ENCODE data around the gene ETV6. TPM values are rescaled to one million over a fixed set of nuclear protein-coding genes. Genes with fewer than 3 reads are reported as not detected.

Gene ETV6
- total RNA-seq, 1 experiment from 2014 or later: 14.1 TPM

- no TSS peak for BruUV-seq (replicated peaks)
- ChIA-PET RAD21 (ENCODE audit: low non-redundant PET in 1 of 2, low total read pairs in 2 of 2, uncharacterized antibody in 2 of 2, unreplicated experiment in 2 of 2) (no interaction called here), CTCF (no interaction called here), POLR2A (no interaction called here)
- Histone ChIP-seq H3K79me2 (ENCODE audit: insufficient read depth, low read length) (no peaks in the 10 kb centered on the region), H3K9me2 (ENCODE audit: insufficient read depth) (no peaks in the 10 kb centered on the region), H3K4me1 (ENCODE audit: control insufficient read depth in 1 of 2, insufficient read depth in 2 of 2, low read length in 2 of 2) (peaks cover 8 to 12% of the 10 kb centered on the region in 2 experiments), H2AFZ (ENCODE audit: low read depth, low read length, poor library complexity, severe bottlenecking) (no peak overlapping the region), H4K20me1 (ENCODE audit: insufficient read depth) (no peaks in the 10 kb centered on the region), H3K27ac (ENCODE audit: low read depth, low read length) (no peak overlapping the region), H3K36me3 (ENCODE audit: control insufficient read depth in 1 of 2, insufficient read depth in 2 of 2, low read length in 2 of 2) (no peaks in the 10 kb centered on the region), H3K27me3 (ENCODE audit: insufficient read depth, low read length) (no peaks in the 10 kb centered on the region), H3K4me2 (ENCODE audit: low read length) (no peak overlapping the region), H3K4me3 (replicated peaks in 1 of 2; ENCODE audit: low read depth in 1 of 2, low read length in 2 of 2) (no peak overlapping the region), H3K9ac (ENCODE audit: low read length) (no peak overlapping the region), H3K9me3 (ENCODE audit: control insufficient read depth in 1 of 2, insufficient read depth in 1 of 2, low read depth in 1 of 2, low read length in 2 of 2) (no peaks in the 10 kb centered on the region)
- intact Hi-C loops (cut with micrococcal nuclease): no loop called here
- ATAC-seq (no peak), DNase-seq (ENCODE audit: low read depth, low spot score) (no peak)
- TF ChIP-seq SRF (IDR thresholded peaks at IDR 0.05; ENCODE audit: low read depth) (no peak), CTCF (IDR thresholded peaks at IDR 0.05 in 2 of 3, conservative IDR thresholded peaks at IDR 0.05 in 1 of 3; ENCODE audit: borderline replicate concordance in 1 of 3, insufficient read depth in 1 of 3, low read depth in 2 of 3, low read length in 2 of 3) (no peak), JUND (IDR thresholded peaks at IDR 0.05) (no peak), ZNF274 (IDR thresholded peaks at IDR 0.05; ENCODE audit: low read depth, low read length) (no peak)
Measured at GRCh38 chr12:11718105-11718504, 68.6 kb downstream of the ETV6 start.

GRCh38 chr12:11718768-11719253 lies 69.3 kb downstream of the ETV6 start:
- DNase-seq (ENCODE audit: low read depth, low spot score): no peak
- BruUV-seq (replicated peaks): no TSS peak
- H3K27me3 ChIP-seq (ENCODE audit: insufficient read depth, low read length): no peaks in the 10 kb centered on the region
- H3K9me3 ChIP-seq (ENCODE audit: control insufficient read depth in 1 of 2, insufficient read depth in 1 of 2, low read depth in 1 of 2, low read length in 2 of 2): no peaks in the 10 kb centered on the region
- no peaks in the 10 kb centered on the region for H3K9me2 ChIP-seq (ENCODE audit: insufficient read depth)
- TF ChIP-seq POLR2AphosphoS5 (IDR thresholded peaks at IDR 0.05; ENCODE audit: low read depth, low read length) (no peak), POLR2A (IDR thresholded peaks at IDR 0.05; ENCODE audit: borderline replicate concordance, extremely low read depth, insufficient read depth, insufficient read length) (no peak), ATF3 (IDR thresholded peaks at IDR 0.05) (no peak), YY1 (IDR thresholded peaks at IDR 0.05; ENCODE audit: extremely low read depth, insufficient replicate concordance, low read depth, low read length) (no peak), SP1 (IDR thresholded peaks at IDR 0.05; ENCODE audit: low read depth) (no peak), CBX3 (IDR thresholded peaks at IDR 0.05; ENCODE audit: low read depth) (no peak), JUND (IDR thresholded peaks at IDR 0.05) (no peak), ZBTB33 (IDR thresholded peaks at IDR 0.05; ENCODE audit: extremely low read depth, insufficient replicate concordance, low read length) (no peak), CEBPB (IDR thresholded peaks at IDR 0.05; ENCODE audit: low read depth) (no peak), ZFX (IDR thresholded peaks at IDR 0.05) (no peak), MAX (IDR thresholded peaks at IDR 0.05) (no peak)
- intact Hi-C loops (cut with micrococcal nuclease): no loop called here
- no peak overlapping the region for H3K9ac ChIP-seq (ENCODE audit: low read length)
- H3K4me3 ChIP-seq (replicated peaks in 1 of 2; ENCODE audit: low read depth in 1 of 2, low read length in 2 of 2): no peak overlapping the region
- H3K4me1 ChIP-seq (ENCODE audit: control insufficient read depth in 1 of 2, insufficient read depth in 2 of 2, low read length in 2 of 2): peaks cover 8 to 12% of the 10 kb centered on the region in 2 experiments
- H3K79me2 ChIP-seq (ENCODE audit: insufficient read depth, low read length): no peaks in the 10 kb centered on the region
- CTCF ChIA-PET: no interaction called here
- no peaks in the 10 kb centered on the region for H4K20me1 ChIP-seq (ENCODE audit: insufficient read depth)
- no peak for ATAC-seq
- RAD21 ChIA-PET (ENCODE audit: low non-redundant PET in 1 of 2, low total read pairs in 2 of 2, uncharacterized antibody in 2 of 2, unreplicated experiment in 2 of 2): no interaction called here
- no peaks in the 10 kb centered on the region for H3K36me3 ChIP-seq (ENCODE audit: control insufficient read depth in 1 of 2, insufficient read depth in 2 of 2, low read length in 2 of 2)
- H2AFZ ChIP-seq (ENCODE audit: low read depth, low read length, poor library complexity, severe bottlenecking): no peak overlapping the region
- no peak overlapping the region; the same call in 1 of the 2 replicates for H3K4me2 ChIP-seq (ENCODE audit: low read length)
- H3K27ac ChIP-seq (ENCODE audit: low read depth, low read length): no peak overlapping the region
- POLR2A ChIA-PET: no interaction called here
